ENCODE results near the gene SGMS1. TPM values are rescaled to one million over a fixed set of nuclear protein-coding genes. Genes with fewer than 3 reads are reported as not detected.
A peak's percentile ranks its signal among the peaks of the same experiment; 100 is the strongest.

SGMS1 gene
- total RNA-seq, 1 experiment from 2014 or later: 54.7 TPM

GRCh38 chr10:50402466-50402865 lies 221.3 kb downstream of the SGMS1 start:
- no peak for DNase-seq (ENCODE audit: low read depth)

DNA sequence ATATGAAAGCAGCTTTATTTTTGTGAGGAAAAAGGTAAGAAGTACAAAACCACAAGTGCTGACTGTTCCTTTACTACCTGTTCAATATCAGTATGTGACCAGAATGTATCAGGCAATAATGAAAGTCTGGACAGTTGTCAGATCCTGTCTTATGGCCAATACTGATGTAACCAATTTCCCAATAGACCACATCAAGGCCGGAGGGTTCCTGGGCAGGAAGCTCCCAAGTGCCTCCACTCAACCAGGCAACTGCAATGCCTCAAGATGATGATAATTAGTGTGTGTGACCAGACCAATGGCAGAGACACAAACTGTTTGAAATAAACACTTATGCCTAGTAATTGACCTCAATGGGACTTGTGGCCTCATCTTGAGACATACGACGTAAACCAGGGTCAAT lies 223.1 kb downstream of the SGMS1 start:
- no peak for DNase-seq (ENCODE audit: low read depth)

GRCh38 chr10:50398823-50399222 lies 224.9 kb downstream of the SGMS1 start:
- no peak for DNase-seq (ENCODE audit: low read depth)

DNA sequence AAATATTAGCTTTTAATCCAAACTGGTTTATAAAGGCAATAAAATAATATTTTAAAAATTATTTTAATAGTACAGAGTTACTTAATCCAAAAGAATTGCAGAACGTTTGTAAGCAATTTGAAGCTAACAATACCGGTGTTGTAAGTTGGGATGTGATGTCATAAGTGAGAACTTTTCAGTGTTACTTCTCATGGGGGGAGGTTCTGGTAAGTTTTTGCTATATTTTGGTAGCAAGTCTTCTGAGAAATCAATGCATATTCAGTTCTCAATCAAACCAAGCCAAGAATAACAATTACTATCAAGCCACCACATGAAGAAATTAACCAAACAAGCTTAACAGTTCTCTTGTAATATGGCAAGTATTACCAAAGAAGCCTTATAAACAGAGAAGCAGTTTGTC lies 225.4 kb downstream of the SGMS1 start:
- DNase-seq (ENCODE audit: low read depth): no peak

GRCh38 chr10:50397312-50398140 lies 226.2 kb downstream of the SGMS1 start:
- DNase-seq (ENCODE audit: low read depth): no peak

DNA sequence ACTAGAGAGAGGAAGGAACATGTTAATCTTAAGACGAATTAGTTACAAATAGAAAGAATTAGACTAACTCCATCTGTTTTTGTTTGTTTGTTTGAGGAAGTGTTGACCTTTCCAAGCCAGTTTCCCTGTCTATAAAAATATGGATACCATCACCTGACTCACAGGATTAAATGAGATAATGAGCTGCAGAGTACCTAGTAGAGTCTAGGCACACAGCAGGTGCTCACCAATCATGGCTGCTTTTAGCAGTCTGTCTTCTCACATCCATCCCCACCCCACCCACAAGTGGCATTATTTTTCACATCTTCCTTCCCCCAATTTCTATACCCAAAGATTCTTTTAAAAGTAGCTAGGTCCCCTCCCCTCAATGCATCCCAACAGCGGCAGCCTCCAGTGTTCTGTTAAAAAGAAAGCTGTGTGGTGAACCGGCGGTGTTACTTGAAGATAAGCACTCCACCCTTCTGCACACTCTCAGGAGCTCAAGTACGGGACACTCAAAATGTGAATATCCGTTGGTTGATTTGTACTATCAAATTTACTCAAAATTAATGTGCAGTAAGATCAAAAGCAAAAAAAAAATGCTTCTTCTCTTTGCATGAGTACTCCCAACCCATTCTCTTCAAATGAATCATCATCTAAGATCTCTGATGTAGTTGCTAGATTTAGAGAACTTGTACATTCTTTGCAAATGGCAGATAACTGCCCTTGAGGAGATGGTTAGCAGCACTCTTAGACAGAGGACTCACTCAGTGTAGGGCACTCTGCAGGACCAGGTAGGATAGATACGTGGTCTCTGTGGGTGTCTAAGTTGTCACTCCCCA lies 227.1 kb downstream of the SGMS1 start:
- peak; percentile 49 for DNase-seq (ENCODE audit: low read depth)

GRCh38 chr10:50395851-50396250 lies 227.9 kb downstream of the SGMS1 start:
- DNase-seq (ENCODE audit: low read depth): no peak

- DNase-seq (ENCODE audit: low read depth): no peak
Measured at GRCh38 chr10:50395271-50395670, 228.5 kb downstream of the SGMS1 start.

- DNase-seq (ENCODE audit: low read depth): no peak
Measured at GRCh38 chr10:50394832-50395231, 228.9 kb downstream of the SGMS1 start.

- peak; percentile 52 for DNase-seq (ENCODE audit: low read depth)
Measured at GRCh38 chr10:50393784-50394467, 229.8 kb downstream of the SGMS1 start.

- DNase-seq (ENCODE audit: low read depth): peak; percentile 74
Measured at GRCh38 chr10:50392966-50393718, 230.6 kb downstream of the SGMS1 start.

GRCh38 chr10:50392426-50392825 lies 231.3 kb downstream of the SGMS1 start:
- no peak for DNase-seq (ENCODE audit: low read depth)

- no peak for DNase-seq (ENCODE audit: low read depth)
Measured at GRCh38 chr10:50390302-50390701, 233.5 kb downstream of the SGMS1 start.

- no peak for DNase-seq (ENCODE audit: low read depth)
Measured at GRCh38 chr10:50388181-50388580, 235.6 kb downstream of the SGMS1 start.

GRCh38 chr10:50387732-50388073 lies 236.1 kb downstream of the SGMS1 start:
- DNase-seq (ENCODE audit: low read depth): no peak

- no peak for DNase-seq (ENCODE audit: low read depth)
Measured at GRCh38 chr10:50387007-50387731, 236.6 kb downstream of the SGMS1 start.

GRCh38 chr10:50385624-50386023 lies 238.1 kb downstream of the SGMS1 start:
- DNase-seq (ENCODE audit: low read depth): no peak

GRCh38 chr10:50384898-50385297 lies 238.9 kb downstream of the SGMS1 start:
- no peak for DNase-seq (ENCODE audit: low read depth)

- DNase-seq (ENCODE audit: low read depth): no peak
Measured at GRCh38 chr10:50384238-50384637, 239.5 kb downstream of the SGMS1 start.

GRCh38 chr10:50382576-50383023 lies 241.2 kb downstream of the SGMS1 start:
- DNase-seq (ENCODE audit: low read depth): no peak

DNA sequence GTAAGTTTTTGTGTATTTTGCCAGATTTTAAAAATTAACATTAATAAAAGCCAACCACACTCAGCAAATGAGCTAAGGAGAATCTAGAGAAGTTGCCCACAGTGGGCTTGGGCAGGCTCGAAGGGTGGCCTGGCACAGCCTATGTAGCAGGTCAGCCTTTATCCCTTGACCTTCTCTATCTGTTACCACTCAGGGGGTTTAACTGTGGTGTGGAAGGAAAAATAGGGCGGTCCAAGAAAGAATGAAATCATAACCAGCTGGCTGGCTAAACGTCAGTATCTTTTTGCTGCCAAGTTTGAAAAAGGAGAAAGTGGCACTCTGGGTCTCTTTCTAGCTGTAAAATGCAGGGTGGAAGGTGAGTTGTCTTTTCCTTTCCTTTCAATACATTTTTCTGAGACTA lies 242.1 kb downstream of the SGMS1 start:
- no peak for DNase-seq (ENCODE audit: low read depth)
